GM21529 (cell line): ENCODE measurements around the gene CCDC186.

Experiments used
- ATAC-seq: cut with Tn5 transposase; IDR thresholded peaks from one replicate; pipeline ENCODE4 v1.9.1; 2021; ENCODE audit not compliant: unreplicated experiment

The CCDC186 gene

DNA sequence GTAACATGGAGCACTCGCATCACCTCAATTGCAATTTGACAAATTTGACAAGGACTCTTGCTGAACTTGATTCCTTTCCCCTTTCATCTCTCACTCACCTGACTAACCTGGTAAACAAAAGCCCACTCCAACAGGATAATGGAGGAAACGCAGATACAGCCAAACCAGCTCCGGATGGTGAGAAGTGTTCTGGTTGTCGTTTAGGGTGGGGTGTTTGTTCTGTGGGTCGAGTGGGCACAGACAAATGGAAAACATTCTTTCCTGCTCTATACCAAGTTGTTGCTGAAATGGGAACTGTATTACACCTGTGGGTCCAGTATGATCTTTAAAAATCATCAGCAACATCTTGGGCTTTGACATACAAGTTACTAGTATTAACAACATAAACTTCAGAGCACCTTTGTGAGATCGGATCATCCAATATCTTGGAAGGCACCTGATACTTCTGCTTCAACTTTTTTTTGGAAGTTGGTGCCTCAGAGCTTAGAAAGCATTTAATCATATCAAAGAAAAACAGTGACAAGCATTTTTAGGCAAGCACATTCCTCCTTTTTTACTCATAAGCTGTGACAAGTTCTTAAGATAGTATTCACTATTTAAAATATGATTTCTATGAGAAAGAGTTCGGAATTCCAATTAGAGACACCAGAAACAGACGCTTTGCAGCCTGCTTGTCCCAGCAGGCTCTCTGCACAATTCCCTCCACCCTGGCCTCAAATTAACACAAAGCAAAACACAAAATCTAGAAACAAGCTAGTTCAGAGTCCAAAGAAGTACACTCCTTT is 58.1 kb downstream of the CCDC186 start:
- no peak for ATAC-seq

GRCh38 chr10:114110174-114110972 is 63.6 kb downstream of the CCDC186 start:
- no peak for ATAC-seq

DNA sequence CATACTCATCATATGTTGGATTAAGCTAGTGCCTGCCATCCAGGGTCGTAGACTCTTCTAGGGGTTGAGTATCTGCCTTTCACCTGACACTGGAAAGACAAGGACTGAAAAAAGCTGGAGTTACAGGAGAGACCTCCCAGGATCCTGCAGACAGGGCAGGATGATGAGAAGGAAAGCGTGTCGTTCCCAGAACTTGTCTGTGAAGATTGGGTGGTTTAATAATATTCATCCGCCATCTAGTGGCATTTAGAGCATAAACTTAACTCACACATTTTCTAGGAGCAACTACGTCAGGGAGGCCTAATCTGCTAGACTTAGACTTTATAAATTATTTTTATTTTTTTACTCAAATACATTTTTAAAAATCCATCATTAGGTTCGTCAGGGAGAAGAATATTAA is 70.7 kb downstream of the CCDC186 start:
- ATAC-seq = peak; percentile 61

DNA sequence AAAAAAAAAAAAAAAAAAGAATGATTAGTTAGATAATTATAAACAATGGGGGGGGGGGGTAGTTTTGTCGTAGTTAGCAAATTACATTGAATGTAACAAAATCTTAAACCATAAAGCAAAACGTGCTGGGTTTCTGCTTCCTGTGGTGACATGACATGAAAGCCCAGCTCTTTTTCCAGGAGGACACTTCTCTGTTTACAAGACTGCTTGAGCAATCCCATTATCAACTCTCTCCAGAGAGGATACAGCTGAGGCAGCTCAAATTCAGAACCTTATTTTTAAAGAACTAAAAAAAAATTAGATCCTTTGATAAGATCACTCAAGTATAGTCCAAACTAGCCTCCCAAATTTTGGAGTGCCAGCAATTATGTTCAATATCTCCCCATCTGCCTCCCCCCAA is 71.7 kb downstream of the CCDC186 start:
- no peak for ATAC-seq

- ATAC-seq = no peak
Observed at GRCh38 chr10:114100848-114101741, 72.9 kb downstream of the CCDC186 start.

- ATAC-seq = no peak
Observed at GRCh38 chr10:114096864-114097263, 77.1 kb downstream of the CCDC186 start.

DNA sequence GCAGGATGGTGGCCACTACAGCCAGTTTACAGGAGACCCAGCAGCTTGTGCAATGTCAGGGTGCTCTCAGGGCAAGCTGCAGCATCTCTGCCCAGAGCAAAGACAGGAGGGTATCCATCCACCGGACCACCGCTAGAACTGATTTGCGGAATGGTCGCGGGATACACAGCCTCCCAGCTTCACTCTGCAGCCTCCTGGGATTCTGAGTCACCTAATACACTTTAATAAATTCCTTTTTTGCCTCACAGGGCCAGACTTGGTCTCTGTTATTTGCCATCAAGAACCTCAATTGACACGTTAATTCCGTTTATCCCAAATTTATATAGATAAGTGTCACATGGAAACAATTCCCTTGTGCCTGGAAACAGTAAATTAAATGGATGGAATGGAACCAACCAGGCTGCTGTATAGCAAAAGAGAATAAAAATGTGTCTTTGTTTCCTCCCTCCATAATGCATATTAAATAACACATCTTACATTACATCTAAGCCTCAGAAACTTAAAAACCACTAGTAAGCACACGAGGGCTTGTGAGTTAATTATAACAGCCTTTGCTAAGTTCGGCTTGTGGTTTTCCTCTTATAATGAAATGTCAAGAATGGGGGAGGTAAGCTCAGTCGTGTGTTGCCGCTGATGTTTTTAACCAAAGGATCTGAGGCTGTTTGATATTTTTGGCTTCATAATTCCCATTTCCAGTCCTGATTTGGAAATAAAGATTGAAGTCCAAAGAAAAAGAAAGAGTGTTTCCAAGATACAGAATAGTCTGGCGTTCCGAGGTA is 78.3 kb downstream of the CCDC186 start:
- peak; percentile 55 for ATAC-seq

GRCh38 chr10:114094795-114095194 is 79.2 kb downstream of the CCDC186 start:
- peak; percentile 54 for ATAC-seq

DNA sequence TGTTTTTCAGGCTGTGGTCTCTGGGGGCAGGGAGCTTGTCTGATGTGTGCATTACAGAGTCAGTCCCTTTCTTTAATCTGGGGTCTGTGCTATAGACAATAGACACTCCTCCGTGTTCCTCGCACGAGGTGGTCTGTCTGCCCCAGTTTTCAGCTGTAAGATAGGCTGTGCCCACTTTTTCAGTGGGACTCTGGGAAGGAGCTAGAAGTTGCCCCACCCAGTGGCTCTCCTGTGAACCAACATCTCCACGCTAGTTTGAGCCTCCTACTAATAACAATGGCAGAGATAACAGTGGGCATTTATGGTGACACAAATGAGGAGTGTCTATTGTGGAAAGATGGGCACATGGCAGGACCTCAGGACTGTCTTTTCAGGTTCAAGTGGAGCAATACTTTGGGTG is 86.3 kb downstream of the CCDC186 start:
- no peak for ATAC-seq

GRCh38 chr10:114087255-114087654 is 86.7 kb downstream of the CCDC186 start:
- no peak for ATAC-seq

DNA sequence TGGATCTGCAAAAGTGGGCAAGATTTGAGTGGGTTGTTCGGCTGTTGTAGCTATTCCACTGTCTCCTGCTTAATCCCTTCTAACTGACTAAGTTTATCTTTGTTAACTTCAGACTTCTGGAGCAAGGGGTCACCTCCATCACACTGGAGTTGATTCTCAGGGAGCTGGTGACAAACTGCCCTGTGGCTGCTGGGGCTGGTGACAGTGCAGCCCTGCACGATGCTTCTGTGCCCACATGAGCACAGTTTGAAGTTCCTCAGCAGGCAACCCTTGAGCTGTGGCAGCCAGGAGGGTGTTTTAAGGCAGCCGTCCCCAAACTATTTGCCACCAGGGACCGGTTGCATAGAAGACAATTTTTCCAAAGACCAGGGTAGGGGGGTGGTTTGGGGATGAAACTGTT is 89.8 kb downstream of the CCDC186 start:
- ATAC-seq = no peak

- ATAC-seq = no peak
Observed at GRCh38 chr10:114083040-114083439, 91.0 kb downstream of the CCDC186 start.

DNA sequence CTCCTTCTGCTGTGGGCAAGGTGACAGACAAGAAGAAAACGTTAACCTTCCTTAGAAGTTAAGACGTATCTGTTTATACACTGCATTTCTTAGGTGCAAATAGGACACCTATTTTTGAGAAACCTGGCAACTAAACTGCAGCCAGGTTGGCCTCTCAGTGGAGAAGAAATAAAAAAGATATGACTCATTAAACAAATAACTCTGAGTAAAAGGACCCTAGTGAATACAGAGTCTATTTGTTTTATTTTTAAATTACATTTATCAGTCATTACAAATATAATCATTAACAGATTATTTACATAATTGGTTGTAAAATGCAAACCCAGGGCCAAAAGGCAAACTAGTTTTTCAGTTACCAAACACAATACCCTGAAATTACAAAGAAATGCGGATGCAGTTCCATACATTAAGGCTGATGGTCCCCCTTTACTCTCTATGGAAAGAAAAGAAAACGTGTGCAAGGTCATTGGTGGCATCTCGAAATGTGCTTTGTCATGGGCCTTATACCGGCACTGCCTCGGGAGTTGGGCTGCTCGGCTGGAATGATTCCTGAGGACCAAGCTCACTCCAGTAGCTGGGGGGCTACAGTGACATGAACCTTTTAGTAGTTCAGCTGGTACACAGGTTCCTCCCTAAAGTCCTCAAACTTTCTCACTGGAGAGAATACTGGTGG is 92.0 kb downstream of the CCDC186 start:
- ATAC-seq = no peak

- ATAC-seq = no peak
Observed at GRCh38 chr10:114079421-114079820, 94.6 kb downstream of the CCDC186 start.

DNA sequence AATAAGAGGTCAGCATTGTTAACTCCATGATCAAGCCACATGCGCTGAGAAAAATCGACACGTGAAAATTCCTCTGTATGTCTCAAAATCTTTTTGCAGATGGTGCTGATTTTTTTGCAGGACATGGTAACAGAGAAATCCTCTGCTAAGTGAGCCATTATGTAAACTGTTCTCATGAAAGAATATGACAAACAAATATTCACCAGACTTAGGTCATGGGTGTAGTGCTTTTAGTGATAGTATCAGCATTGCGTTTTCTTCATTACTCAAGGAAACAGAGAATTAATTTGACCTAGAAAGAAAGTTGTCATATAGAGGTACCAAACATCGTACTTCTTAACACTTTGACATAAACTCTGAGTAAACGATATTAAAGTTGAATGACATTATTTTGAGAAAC is 95.7 kb downstream of the CCDC186 start:
- ATAC-seq = no peak

DNA sequence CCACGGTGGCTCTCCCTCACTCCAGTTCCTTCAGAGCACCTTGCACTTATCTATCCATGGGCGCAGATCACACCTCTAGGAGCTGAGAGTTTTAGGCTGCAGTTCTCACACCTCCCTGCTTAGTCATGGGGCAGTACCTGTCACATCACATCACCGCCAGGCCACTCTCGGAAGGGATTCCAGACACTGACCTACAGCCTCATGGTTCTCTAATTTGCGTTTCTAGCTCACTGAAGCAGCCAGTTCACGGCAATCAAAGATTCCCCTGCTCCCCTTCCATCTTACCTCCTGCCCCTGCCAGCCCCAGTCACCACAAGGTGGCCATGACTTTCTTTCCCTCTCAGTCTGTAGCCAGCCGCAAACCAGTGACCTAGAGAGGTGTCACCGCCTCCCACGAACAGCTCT is 96.2 kb downstream of the CCDC186 start:
- ATAC-seq = no peak

DNA sequence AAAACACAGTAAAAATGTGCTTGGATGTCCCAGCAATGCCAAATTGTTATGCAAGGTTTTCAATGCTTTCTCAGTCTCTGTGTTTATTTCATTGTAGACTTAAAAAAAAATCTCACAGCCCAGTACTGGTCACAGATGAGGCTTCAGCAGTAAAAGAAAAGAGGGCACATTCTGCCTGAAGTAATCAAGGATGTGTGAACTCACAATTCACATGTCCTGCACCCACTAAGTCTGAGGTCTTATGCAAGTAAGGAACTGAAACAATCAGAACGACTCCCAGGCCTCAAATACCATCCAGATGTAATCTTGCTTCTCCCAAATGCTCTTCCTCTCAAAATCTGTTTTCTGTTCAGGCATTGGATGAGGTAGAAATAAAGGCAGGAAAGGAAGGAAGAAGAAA is 96.7 kb downstream of the CCDC186 start:
- no peak for ATAC-seq

DNA sequence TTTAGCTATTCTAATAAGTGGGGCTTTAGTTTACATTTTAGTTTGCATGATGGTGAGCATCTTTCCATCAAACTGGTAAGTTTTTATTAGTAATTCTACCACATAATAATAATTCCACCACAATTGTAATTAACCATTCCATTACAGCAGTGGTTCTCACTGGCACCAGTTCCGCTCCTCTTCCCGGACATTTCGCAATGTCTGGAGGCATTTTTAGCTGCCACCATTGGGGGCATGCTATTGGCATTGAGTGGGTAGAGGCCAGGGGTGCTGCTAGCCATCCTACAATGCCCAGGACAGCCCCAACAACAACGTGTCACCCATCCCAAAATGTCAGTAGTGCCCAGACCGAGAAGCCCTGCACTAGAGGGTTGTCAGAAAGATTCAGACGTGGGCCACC is 98.9 kb downstream of the CCDC186 start:
- no peak for ATAC-seq

GRCh38 chr10:114073395-114074186 is 100.4 kb downstream of the CCDC186 start:
- ATAC-seq = no peak
